Ovary (tissue), 9 donors: ENCODE data around the gene ZNF296. TPM values are rescaled to one million over a fixed set of nuclear protein-coding genes. Genes with fewer than 3 reads are reported as not detected.
A peak's percentile ranks its signal among the peaks of the same experiment; 100 is the strongest.

Source experiments
- DNase-seq, 5 donors: peaks; one replicate each; pipeline ENCODE4 v3.0.0-alpha.2; 2019 to 2020
- H3K27ac ChIP-seq, 2 donors: fragments of 200-600 bp; one replicate each; pipeline versions ENCODE4 v1.5.1 to v1.8.0; 2019 to 2022
- H3K27me3 ChIP-seq: fragments of 200-600 bp; one replicate; pipeline ENCODE4 v1.8.0; 2022
- H3K36me3 ChIP-seq: fragments of 200-600 bp; sonication (generic); one replicate; pipeline ENCODE4 v1.5.1; 2019
- H3K4me1 ChIP-seq: one replicate; pipeline ENCODE4 v1.8.1; 2013; ENCODE audit warnings: mild to moderate bottlenecking, moderate library complexity; ENCODE audit not compliant: insufficient read depth
- H3K4me3 ChIP-seq: fragments of 200-600 bp; sonication (generic); one replicate; pipeline ENCODE4 v1.5.1; 2017
- H3K9me3 ChIP-seq, 2 donors: fragments of 200-600 bp in 1 of 2; sonication (generic) in 1 of 2; one replicate each; pipeline versions ENCODE4 v1.5.1 to v1.8.1; 2013 to 2019; ENCODE audit warnings: mild to moderate bottlenecking in 1 of 2, moderate library complexity in 1 of 2
- EP300 ChIP-seq: sonication (generic); formaldehyde crosslinking; IDR thresholded peaks from one replicate; pipeline ENCODE4 v1.6.1; 2017; ENCODE audit warnings: antibody characterized with exemption
- POLR2A ChIP-seq: fragments of 450-650 bp; IDR thresholded peaks from one replicate; pipeline ENCODE4 v1.6.1; 2017; ENCODE audit warnings: antibody characterized with exemption, mild to moderate bottlenecking, moderate library complexity
- WGBS, 3 donors: extraction: QIAGEN DNeasy Blood & Tissue Kit in 1 of 3; methylation state at CpG; one replicate each; pipeline versions ENCODE4 v1.1.5 to v1.1.7; 2013 to 2017; 5-methylcytosine and 5-hydroxymethylcytosine counted together
- intact Hi-C, 4 donors: fragments of 100-400 bp; cut with DNase I; formaldehyde crosslinking; loops; one replicate each; pipeline versions ENCODE4 v1.11.0 to v1.15.1; 2022 to 2023
- polyA plus RNA-seq, 2 donors: library from polyadenylated mRNA; stranded (reverse); fragments of 200-250 nt in 1 of 2; fragments of 350-450 nt in 1 of 2; fragmentation: Illumina TruSeq in 1 of 2; extraction: RNeasy Lipid Tissue Mini Kit (QIAGEN cat#74804) in 1 of 2; gene quantifications; one replicate each; pipeline ENCODE4 v1.2.3, GENCODE V29; 2013 to 2014
- total RNA-seq, 7 donors: library from RNA; depleted of rRNA in 2 of 7; stranded (reverse); fragments of >200 nt in 2 of 7; fragmentation: NEBNext Ultra II Directional in 3 of 7; extraction: Animal tissue kit (Norgen Biotek cat#: 25700) in 3 of 7; gene quantifications; one replicate each; pipeline versions ENCODE4 v1.1.0 to v1.2.4, GENCODE V29; 2016 to 2023
- TF ChIP-seq, protein P1 (sequence below), 3 donors: fragments of 450-650 bp in 2 of 3; fragments of 200-600 bp in 1 of 3; IDR thresholded peaks; one replicate each; pipeline versions ENCODE4 v1.5.1 to v1.8.0; 2016 to 2022; ENCODE audit warnings: antibody characterized with exemption in 3 of 3, mild to moderate bottlenecking in 1 of 3
- donor health status: DM: no; HTN: no; CAD: no; lungs with moderate emphysema.
- donor health status: DM: no; HTN: no; CAD: no.
- donor health status: Bipolar disorder and iron deficiency.
- donor health status: DM: yes; HTN: yes; CAD: no.
- donor health status: DM: no; HTN: no; CAD: no.
- donor health status: DM: yes; HTN: yes; CAD: no.

ZNF296 gene
- total and polyA plus RNA-seq, 9 donors = 0.24 to 2.4 (median 0.41) TPM; not detected in 1

DNA sequence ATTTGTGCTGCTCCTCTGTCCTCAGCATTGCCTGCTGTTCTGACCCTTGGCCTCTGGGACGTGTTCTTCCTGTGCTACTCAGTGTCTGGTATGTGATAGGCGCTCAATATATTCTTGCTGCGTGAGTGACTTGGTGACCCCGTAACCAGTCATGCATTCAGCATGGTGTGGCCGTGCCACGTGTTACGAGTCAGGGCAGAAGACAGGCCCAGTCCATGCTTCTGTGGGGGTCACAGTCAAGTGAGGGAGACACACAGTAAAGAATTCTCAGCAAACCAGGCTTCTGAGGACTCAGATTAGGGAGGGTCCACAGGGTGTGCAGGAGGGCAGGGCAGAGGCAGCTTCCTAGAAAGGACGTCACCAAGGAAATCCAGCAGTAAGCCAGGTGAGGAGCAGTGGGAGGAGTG is 24.6 kb upstream of the ZNF296 start:
- TF ChIP-seq, protein P1, sequence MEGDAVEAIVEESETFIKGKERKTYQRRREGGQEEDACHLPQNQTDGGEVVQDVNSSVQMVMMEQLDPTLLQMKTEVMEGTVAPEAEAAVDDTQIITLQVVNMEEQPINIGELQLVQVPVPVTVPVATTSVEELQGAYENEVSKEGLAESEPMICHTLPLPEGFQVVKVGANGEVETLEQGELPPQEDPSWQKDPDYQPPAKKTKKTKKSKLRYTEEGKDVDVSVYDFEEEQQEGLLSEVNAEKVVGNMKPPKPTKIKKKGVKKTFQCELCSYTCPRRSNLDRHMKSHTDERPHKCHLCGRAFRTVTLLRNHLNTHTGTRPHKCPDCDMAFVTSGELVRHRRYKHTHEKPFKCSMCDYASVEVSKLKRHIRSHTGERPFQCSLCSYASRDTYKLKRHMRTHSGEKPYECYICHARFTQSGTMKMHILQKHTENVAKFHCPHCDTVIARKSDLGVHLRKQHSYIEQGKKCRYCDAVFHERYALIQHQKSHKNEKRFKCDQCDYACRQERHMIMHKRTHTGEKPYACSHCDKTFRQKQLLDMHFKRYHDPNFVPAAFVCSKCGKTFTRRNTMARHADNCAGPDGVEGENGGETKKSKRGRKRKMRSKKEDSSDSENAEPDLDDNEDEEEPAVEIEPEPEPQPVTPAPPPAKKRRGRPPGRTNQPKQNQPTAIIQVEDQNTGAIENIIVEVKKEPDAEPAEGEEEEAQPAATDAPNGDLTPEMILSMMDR (IDR thresholded peaks at IDR 0.05) = no peak
- TF ChIP-seq POLR2A (no peak), EP300 (no peak)
- WGBS, 3 donors = 77 to 88% (median 87%) methylated on average over 8 of the region's 8 CpGs
- Histone ChIP-seq H3K27me3 (no peaks in the 10 kb centered on the region), H3K27ac (no peak overlapping the region), H3K4me1 (peaks cover 32% of the 10 kb centered on the region), H3K4me3 (no peak overlapping the region), H3K9me3 (no peaks in the 10 kb centered on the region), H3K36me3 (no peaks in the 10 kb centered on the region)
- DNase-seq = no peak
- intact Hi-C loops = no loop called here

DNA sequence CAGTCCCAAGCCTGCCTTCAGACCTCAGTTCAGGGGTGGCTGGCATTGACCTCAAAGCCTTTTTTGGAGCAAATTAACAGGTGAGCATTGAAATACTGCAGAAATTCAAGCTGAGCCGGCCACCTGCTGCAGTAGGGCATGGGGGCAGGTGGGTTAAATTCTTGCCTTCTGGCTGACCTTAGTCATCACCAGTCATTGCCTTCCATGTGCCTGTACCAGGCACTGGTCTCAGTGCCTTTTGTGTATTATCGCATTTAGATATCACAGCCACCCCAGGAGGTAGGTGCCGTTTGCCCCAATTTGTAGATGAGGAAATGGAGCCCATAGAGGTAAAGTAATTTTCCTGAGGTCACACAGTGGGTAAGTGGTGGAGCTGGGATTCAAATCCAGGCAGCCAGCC is 23.9 kb upstream of the ZNF296 start:
- Histone ChIP-seq H3K9me3 (no peaks in the 10 kb centered on the region), H3K27ac (no peak overlapping the region), H3K27me3 (no peaks in the 10 kb centered on the region), H3K36me3 (no peaks in the 10 kb centered on the region), H3K4me3 (no peak overlapping the region), H3K4me1 (peaks cover 33% of the 10 kb centered on the region)
- no peak for DNase-seq
- intact Hi-C loops = no loop called here
- WGBS, 3 donors = 81 to 87% (median 82%) methylated on average over 3 of the region's 3 CpGs
- TF ChIP-seq EP300 = no peak
- TF ChIP-seq, protein P1 (IDR thresholded peaks at IDR 0.05) = no peak
- TF ChIP-seq POLR2A = no peak

DNA sequence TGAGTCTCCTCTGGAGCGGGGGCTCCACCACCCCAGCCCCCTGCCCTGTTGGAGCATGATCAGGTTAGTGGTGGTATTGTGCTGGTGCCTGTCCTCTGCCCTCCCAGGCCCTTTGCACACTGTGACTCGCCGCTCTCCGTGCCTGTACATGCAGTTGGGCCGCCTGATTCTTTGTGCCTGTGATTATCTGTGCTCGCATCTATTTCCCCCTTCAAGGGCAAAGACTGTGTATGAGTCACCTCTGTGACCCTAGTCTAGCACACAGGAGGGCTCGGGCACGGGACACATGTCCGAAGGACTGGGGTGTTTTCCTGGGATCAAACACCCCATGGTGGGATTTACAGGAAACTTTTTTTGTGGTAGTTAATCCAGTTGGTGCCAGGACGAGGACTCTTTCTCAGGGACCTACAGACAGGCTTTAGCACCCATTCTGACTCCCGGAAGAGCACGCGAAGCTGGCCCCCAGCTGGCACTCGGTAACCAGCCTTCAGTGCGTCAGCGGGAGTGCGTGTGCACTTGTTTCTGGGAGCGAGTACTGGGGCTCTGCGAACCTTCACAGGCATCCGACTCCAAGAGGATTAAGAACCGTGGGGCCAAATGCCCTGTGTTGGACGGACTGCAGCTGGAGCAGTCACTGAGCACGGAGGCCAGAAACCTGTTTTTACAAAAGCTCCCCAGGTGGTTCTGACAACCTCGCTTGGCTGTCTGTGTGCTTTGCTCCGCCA is 23.4 kb upstream of the ZNF296 start:
- DNase-seq = no peak
- Histone ChIP-seq H3K27ac (no peak overlapping the region), H3K4me3 (no peak overlapping the region), H3K36me3 (no peaks in the 10 kb centered on the region), H3K9me3 (no peaks in the 10 kb centered on the region), H3K4me1 (peaks cover 35% of the 10 kb centered on the region), H3K27me3 (no peaks in the 10 kb centered on the region)
- WGBS, 3 donors = 78 to 83% (median 80%) methylated on average over 25 of the region's 25 CpGs
- TF ChIP-seq POLR2A (no peak), EP300 (no peak)
- TF ChIP-seq, protein P1 (IDR thresholded peaks at IDR 0.05) = no peak
- intact Hi-C loops = no loop called here

DNA sequence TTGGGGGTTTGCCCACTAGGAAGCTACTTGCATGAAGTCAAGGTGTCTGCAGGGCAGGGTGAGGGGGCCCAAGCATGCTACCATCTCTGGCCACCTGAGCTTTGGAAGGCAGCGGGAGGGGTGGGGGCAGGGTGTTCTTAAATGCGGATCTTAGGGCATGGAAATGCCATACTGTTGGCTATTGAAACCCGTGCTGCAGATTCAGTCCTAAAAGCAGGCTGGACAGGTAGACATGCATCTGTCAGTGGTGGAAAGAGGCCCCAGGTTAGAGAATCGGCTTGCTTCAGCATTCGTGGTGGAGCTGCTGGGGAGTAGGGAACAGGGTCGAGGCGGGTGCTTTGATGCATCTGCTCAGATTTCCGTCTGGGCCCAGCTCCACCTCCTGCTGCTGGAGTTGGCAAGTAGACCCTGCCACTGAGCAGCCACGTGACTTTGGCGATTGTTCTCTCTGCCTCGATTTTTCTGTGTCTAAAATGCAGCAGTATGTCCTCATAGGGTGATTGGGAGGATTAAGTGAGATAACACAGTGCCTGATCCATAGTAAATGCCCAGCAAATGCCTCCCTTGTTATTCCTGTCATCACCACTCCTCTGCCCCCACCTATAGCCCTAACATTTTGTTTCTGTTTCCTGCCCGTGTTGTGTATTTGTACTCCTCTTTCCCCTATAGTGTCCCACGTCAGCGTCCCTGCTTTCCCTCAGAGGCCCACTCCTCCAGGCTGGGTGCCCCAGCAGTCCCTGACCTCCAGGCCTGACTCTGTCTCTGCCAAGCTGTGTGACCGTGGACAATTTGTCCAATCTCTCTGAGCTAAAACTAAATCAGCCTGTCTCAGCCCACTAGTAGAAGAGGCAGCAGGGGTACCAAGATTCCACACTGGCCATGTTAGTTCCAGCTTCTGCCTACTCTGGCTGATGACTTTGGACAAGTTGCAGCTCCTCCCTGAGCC is 22.5 kb upstream of the ZNF296 start:
- Histone ChIP-seq H3K4me1 (peaks cover 37% of the 10 kb centered on the region), H3K9me3 (no peaks in the 10 kb centered on the region), H3K27me3 (no peaks in the 10 kb centered on the region), H3K4me3 (no peak overlapping the region), H3K27ac (no peak overlapping the region), H3K36me3 (no peaks in the 10 kb centered on the region)
- TF ChIP-seq POLR2A (no peak), EP300 (no peak)
- TF ChIP-seq, protein P1 (IDR thresholded peaks at IDR 0.05) = no peak
- 23 to 38% (median 25%) methylated on average over 15 of the region's 15 CpGs for WGBS, 3 donors
- intact Hi-C loops = no loop called here
- DNase-seq = peak in 3 of 5 donors; percentile 45 to 69 (median 49)
